ENCODE results near the gene SARS1. TPM values are rescaled to one million over a fixed set of nuclear protein-coding genes. Genes with fewer than 3 reads are reported as not detected.
A peak's percentile ranks its signal among the peaks of the same experiment; 100 is the strongest.

SARS1 gene
- polyA plus RNA-seq, 1 of the 3 experiments (the other 2 are of a cell fraction): 98.3 TPM

DNA sequence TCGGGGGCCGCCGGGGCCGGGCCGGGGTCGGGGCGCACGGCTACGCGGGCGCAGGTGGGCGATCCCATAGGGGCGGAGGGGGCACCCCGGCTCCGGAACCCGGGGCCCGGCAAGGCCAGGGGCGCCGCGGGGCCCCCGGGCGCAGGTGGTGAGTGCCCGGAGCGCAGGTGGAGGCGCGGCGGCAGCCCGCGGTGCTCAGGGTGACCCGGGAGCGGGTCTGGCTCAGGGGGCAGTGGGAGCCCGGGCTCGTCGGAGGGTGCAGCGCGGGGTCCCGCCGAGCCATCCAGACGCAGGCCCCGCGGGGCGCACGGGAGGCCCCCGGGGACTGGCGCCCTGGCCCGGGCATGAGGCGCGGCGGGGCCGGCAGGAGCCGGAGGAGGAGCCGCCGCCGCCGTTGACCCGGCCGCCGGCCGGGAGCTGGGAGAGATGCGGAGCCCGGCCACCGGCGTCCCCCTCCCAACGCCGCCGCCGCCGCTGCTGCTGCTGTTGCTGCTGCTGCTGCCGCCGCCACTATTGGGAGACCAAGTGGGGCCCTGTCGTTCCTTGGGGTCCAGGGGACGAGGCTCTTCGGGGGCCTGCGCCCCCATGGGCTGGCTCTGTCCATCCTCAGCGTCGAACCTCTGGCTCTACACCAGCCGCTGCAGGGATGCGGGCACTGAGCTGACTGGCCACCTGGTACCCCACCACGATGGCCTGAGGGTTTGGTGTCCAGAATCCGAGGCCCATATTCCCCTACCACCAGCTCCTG is 36.1 kb downstream of the SARS1 start (continued):
- TF ChIP-seq, protein P1, sequence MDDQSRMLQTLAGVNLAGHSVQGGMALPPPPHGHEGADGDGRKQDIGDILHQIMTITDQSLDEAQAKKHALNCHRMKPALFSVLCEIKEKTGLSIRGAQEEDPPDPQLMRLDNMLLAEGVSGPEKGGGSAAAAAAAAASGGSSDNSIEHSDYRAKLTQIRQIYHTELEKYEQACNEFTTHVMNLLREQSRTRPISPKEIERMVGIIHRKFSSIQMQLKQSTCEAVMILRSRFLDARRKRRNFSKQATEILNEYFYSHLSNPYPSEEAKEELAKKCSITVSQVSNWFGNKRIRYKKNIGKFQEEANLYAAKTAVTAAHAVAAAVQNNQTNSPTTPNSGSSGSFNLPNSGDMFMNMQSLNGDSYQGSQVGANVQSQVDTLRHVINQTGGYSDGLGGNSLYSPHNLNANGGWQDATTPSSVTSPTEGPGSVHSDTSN (IDR thresholded peaks at IDR 0.05): no peak
- TF ChIP-seq, protein P2, sequence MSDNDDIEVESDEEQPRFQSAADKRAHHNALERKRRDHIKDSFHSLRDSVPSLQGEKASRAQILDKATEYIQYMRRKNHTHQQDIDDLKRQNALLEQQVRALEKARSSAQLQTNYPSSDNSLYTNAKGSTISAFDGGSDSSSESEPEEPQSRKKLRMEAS (IDR thresholded peaks at IDR 0.05; ENCODE audit: low read depth): no peak

DNA sequence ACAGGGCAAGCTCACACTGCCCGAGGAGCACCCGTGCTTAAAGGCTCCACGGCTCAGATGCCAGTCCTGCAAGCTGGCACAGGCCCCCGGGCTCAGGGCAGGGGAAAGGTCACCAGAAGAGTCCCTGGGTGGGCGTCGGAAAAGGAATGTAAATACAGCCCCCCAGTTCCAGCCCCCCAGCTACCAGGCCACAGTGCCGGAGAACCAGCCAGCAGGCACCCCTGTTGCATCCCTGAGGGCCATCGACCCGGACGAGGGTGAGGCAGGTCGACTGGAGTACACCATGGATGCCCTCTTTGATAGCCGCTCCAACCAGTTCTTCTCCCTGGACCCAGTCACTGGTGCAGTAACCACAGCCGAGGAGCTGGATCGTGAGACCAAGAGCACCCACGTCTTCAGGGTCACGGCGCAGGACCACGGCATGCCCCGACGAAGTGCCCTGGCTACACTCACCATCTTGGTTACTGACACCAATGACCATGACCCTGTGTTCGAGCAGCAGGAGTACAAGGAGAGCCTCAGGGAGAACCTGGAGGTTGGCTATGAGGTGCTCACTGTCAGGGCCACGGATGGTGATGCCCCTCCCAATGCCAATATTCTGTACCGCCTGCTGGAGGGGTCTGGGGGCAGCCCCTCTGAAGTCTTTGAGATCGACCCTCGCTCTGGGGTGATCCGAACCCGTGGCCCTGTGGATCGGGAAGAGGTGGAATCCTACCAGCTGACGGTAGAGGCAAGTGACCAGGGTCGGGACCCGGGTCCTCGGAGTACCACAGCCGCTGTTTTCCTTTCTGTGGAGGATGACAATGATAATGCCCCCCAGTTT is 36.9 kb downstream of the SARS1 start:
- no peaks in the 10 kb centered on the region for H4K20me1 ChIP-seq (ENCODE audit: insufficient read depth)
- H3K9ac ChIP-seq: no peak overlapping the region
- no peaks in the 10 kb centered on the region for H3F3A ChIP-seq (replicated peaks; ENCODE audit: insufficient read depth)
- peaks cover 0 to 47% of the 10 kb centered on the region in 2 experiments; a peak in 1 of 4 replicates for H3K4me1 ChIP-seq (ENCODE audit: control insufficient read depth in 1 of 2, insufficient read depth in 2 of 2, low read depth in 1 of 2, low read length in 1 of 2)
- DNase-seq: peak; percentile 7
- H3K27me3 ChIP-seq (ENCODE audit: insufficient read depth): no peaks in the 10 kb centered on the region
- H3K27ac ChIP-seq (ENCODE audit: low read depth in 2 of 2, low read length in 1 of 2): no peak overlapping the region; a peak in 1 of 4 replicates
- TF ChIP-seq GATA2 (CRISPR knock-in tag; IDR thresholded peaks at IDR 0.05): no peak
- TF ChIP-seq, protein P3, sequence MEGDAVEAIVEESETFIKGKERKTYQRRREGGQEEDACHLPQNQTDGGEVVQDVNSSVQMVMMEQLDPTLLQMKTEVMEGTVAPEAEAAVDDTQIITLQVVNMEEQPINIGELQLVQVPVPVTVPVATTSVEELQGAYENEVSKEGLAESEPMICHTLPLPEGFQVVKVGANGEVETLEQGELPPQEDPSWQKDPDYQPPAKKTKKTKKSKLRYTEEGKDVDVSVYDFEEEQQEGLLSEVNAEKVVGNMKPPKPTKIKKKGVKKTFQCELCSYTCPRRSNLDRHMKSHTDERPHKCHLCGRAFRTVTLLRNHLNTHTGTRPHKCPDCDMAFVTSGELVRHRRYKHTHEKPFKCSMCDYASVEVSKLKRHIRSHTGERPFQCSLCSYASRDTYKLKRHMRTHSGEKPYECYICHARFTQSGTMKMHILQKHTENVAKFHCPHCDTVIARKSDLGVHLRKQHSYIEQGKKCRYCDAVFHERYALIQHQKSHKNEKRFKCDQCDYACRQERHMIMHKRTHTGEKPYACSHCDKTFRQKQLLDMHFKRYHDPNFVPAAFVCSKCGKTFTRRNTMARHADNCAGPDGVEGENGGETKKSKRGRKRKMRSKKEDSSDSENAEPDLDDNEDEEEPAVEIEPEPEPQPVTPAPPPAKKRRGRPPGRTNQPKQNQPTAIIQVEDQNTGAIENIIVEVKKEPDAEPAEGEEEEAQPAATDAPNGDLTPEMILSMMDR (IDR thresholded peaks at IDR 0.05): no peak
- TF ChIP-seq, protein P2 (IDR thresholded peaks at IDR 0.05; ENCODE audit: low read depth): no peak
- no peak for TF ChIP-seq EZH2phosphoT487 (IDR thresholded peaks at IDR 0.05; ENCODE audit: borderline replicate concordance, low read depth)
- no peak for TF ChIP-seq TAF1 (IDR thresholded peaks at IDR 0.05; ENCODE audit: borderline replicate concordance, low read depth, low read length)
- TF ChIP-seq, protein P1 (IDR thresholded peaks at IDR 0.05): no peak
- no peak for TF ChIP-seq FOXJ3 (CRISPR knock-in tag; IDR thresholded peaks at IDR 0.05)
- TF ChIP-seq EP300 (IDR thresholded peaks at IDR 0.05; ENCODE audit: borderline replicate concordance in 1 of 2, low read depth in 1 of 2, low read length in 1 of 2): no peak
- no peak for TF ChIP-seq SMC3 (IDR thresholded peaks at IDR 0.05; ENCODE audit: low read depth, low read length)
- no peak for TF ChIP-seq POLR2AphosphoS5 (IDR thresholded peaks at IDR 0.05; ENCODE audit: low read depth, low read length)
- TF ChIP-seq ELF1 (IDR thresholded peaks at IDR 0.05): no peak
- no peak for TF ChIP-seq CHD2 (IDR thresholded peaks at IDR 0.05; ENCODE audit: low read length, partially characterized antibody)
- TF ChIP-seq RCOR1 (IDR thresholded peaks at IDR 0.05; ENCODE audit: low read length): no peak
- TF ChIP-seq SIN3A (IDR thresholded peaks at IDR 0.05; ENCODE audit: borderline replicate concordance, low read depth, low read length): no peak
- no peak for TF ChIP-seq NRF1 (IDR thresholded peaks at IDR 0.05; ENCODE audit: low read depth, low read length)
- no peak for TF ChIP-seq YY1 (IDR thresholded peaks at IDR 0.05; ENCODE audit: low read depth)
- 94% methylated on average over 23 of the region's 33 CpGs for WGBS (ENCODE audit: low lambda C conversion rate)
- H3K4me2 ChIP-seq: peak overlapping the region; percentile 70
- H3K79me2 ChIP-seq (ENCODE audit: insufficient read depth): no peaks in the 10 kb centered on the region
- POLR2A ChIA-PET: interaction anchor here (1.1 to 2.9 kb wide), 4 partner anchors 11 to 151 kb away, joined by 3 to 20 read pairs (median 4); partner anchors contain the start of genes PSRC1 and SORT1
- CTCF ChIA-PET: interaction anchor here (0.6 to 3.7 kb wide), 9 partner anchors 10 to 281 kb away, joined by 3 to 20 read pairs (median 4); a partner anchor contains a TSS
- H2AFZ ChIP-seq (ENCODE audit: low read depth): no peak overlapping the region
- H3K9me2 ChIP-seq: no peaks in the 10 kb centered on the region
- H3K36me3 ChIP-seq (replicated peaks in 1 of 2; ENCODE audit: control insufficient read depth in 1 of 2, insufficient read depth in 2 of 2, low read length in 1 of 2): no peaks in the 10 kb centered on the region
- peak overlapping the region; percentile 58 to 70; a peak in 3 of 4 replicates for H3K4me3 ChIP-seq (ENCODE audit: low read depth in 2 of 2, low read length in 1 of 2)
- no peaks in the 10 kb centered on the region for H3K9me3 ChIP-seq
